HepG2 (cell line): ENCODE results near the gene NRAS. TPM values are rescaled to one million over a fixed set of nuclear protein-coding genes. Genes with fewer than 3 reads are reported as not detected.

Experiments used
- KLF12 ChIP-seq: sonication (generic); formaldehyde crosslinking; IDR thresholded peaks from 2 replicates; pipeline ENCODE4 v1.4.0; 2020; ENCODE audit warnings: missing genetic modification reagents, borderline replicate concordance
- KLF6 ChIP-seq: IDR thresholded peaks from 2 replicates; pipeline ENCODE4 v1.8.0; 2016; ENCODE audit warnings: missing biosample characterization, missing genetic modification reagents
- KMT2B ChIP-seq: IDR thresholded peaks from 2 replicates; pipeline ENCODE4 v1.6.1; 2016; ENCODE audit warnings: missing genetic modification reagents, missing compliant biosample characterization
- MLX ChIP-seq: IDR thresholded peaks from 2 replicates; pipeline ENCODE4 v1.6.1; 2016
- MXD1 ChIP-seq: sonication (generic); formaldehyde crosslinking; IDR thresholded peaks from 2 replicates; pipeline ENCODE4 v1.4.0; 2020; ENCODE audit warnings: mild to moderate bottlenecking, missing genetic modification reagents
- NONO ChIP-seq, 2 experiments: fragments of 450-650 bp in 1 of 2; sonication (generic) in 1 of 2; formaldehyde crosslinking in 1 of 2; IDR thresholded peaks in 1 of 2; conservative IDR thresholded peaks in 1 of 2; 2 replicates each; pipeline versions ENCODE4 v1.6.1 to v1.8.0; 2017 to 2022; ENCODE audit warnings: mild to moderate bottlenecking in 1 of 2, missing genetic modification reagents in 1 of 2, moderate library complexity in 1 of 2
- NR2C2 ChIP-seq: sonication (generic); formaldehyde crosslinking; IDR thresholded peaks from 2 replicates; pipeline ENCODE4 v1.4.0; 2020; ENCODE audit warnings: missing genetic modification reagents, mild to moderate bottlenecking, moderate library complexity, borderline replicate concordance
- PHF21A ChIP-seq: sonication (generic); formaldehyde crosslinking; IDR thresholded peaks from 2 replicates; pipeline ENCODE4 v1.5.0; 2020; ENCODE audit warnings: mild to moderate bottlenecking, missing genetic modification reagents
- SIN3B ChIP-seq: fragments of 150-350 bp; IDR thresholded peaks from 2 replicates; pipeline ENCODE4 v1.6.1; 2014; ENCODE audit warnings: low read length
- SP4 ChIP-seq: sonication (generic); formaldehyde crosslinking; IDR thresholded peaks from 2 replicates; pipeline ENCODE4 v1.8.1; 2023; ENCODE audit warnings: mild to moderate bottlenecking, missing genetic modification reagents
- TAF15 ChIP-seq: fragments of 200-400 bp; formaldehyde crosslinking; IDR thresholded peaks from one replicate; pipeline ENCODE4 v1.6.1; 2018; ENCODE audit warnings: mild to moderate bottlenecking, low read depth, low read length; ENCODE audit not compliant: poor library complexity, severe bottlenecking
- TBX2 ChIP-seq: sonication (generic); formaldehyde crosslinking; IDR thresholded peaks from 2 replicates; pipeline ENCODE4 v1.5.0; 2020; ENCODE audit warnings: missing genetic modification reagents, mild to moderate bottlenecking, borderline replicate concordance
- TFDP2 ChIP-seq: sonication (generic); formaldehyde crosslinking; IDR thresholded peaks from 2 replicates; pipeline ENCODE4 v1.4.0; 2020; ENCODE audit warnings: missing genetic modification reagents
- THAP11 ChIP-seq: IDR thresholded peaks from 2 replicates; pipeline ENCODE4 v1.6.1; 2016; ENCODE audit warnings: missing biosample characterization, missing genetic modification reagents
- THRA ChIP-seq: sonication (generic); formaldehyde crosslinking; IDR thresholded peaks from 2 replicates; pipeline ENCODE4 v1.4.0; 2020; ENCODE audit warnings: missing genetic modification reagents, borderline replicate concordance
- TOE1 ChIP-seq: sonication (generic); formaldehyde crosslinking; IDR thresholded peaks from 2 replicates; pipeline ENCODE4 v1.4.0; 2020; ENCODE audit warnings: mild to moderate bottlenecking, missing genetic modification reagents
- ZBTB7B ChIP-seq: sonication (generic); formaldehyde crosslinking; IDR thresholded peaks from 2 replicates; pipeline ENCODE4 v1.4.0; 2020; ENCODE audit warnings: missing genetic modification reagents
- ZNF234 ChIP-seq: sonication (generic); formaldehyde crosslinking; conservative IDR thresholded peaks from 2 replicates; pipeline ENCODE4 v1.5.1; 2020; ENCODE audit warnings: mild to moderate bottlenecking, missing genetic modification reagents
- ZNF264 ChIP-seq: sonication (generic); formaldehyde crosslinking; IDR thresholded peaks from 2 replicates; pipeline ENCODE4 v1.4.0; 2020; ENCODE audit warnings: missing genetic modification reagents
- ZNF282 ChIP-seq: fragments of 450-650 bp; IDR thresholded peaks from 2 replicates; pipeline ENCODE4 v1.6.1; 2018; ENCODE audit not compliant: partially characterized antibody
- polyA plus RNA-seq, 8 experiments: library from polyadenylated mRNA; depleted of rRNA in 3 of 8; stranded (reverse) in 7 of 8; unstranded in 1 of 8; fragments of >200 nt; fragmentation: Illumina TruSeq in 4 of 8; extraction: Trizol in 4 of 8; gene quantifications; 2 replicates each; pipeline versions ENCODE4 v1.2.1 to v1.2.3, GENCODE V29; 2011 to 2016; ENCODE audit warnings: low read depth in 4 of 8, missing spikeins in 1 of 8, mixed read lengths in 1 of 8; ENCODE audit not compliant: insufficient read depth in 1 of 8
- total RNA-seq, 5 experiments: library from RNA; depleted of rRNA; stranded (reverse); fragments of >200 nt; fragmentation: Illumina TruSeq; extraction: Trizol; gene quantifications; 2 replicates each; pipeline ENCODE4 v1.2.3, GENCODE V29; 2016; ENCODE audit warnings: low read depth in 1 of 5
- TF ChIP-seq, protein P1 (sequence below): sonication (generic); formaldehyde crosslinking; IDR thresholded peaks from 2 replicates; pipeline ENCODE4 v1.8.0; 2022; ENCODE audit warnings: mild to moderate bottlenecking, missing genetic modification reagents, borderline replicate concordance

NRAS gene
- total and polyA plus RNA-seq, 2 of the 13 experiments (the other 11 are each of a cell fraction or from before 2014, with no cell fraction given): 38.6 to 58.8 TPM

GRCh38 chr1:114716304-114717170 is at the start of gene NRAS (continued):
- TF ChIP-seq ZNF282 (no peak), ZNF234 (0 out of 2 replicates have a peak, but pooled peaks have one; percentile 35), SIN3B (peak; percentile 76), MLX (CRISPR knock-in tag) (peak; percentile 77; the same call in 1 of the 2 replicates), MXD1 (CRISPR knock-in tag) (peak; percentile 91; the same call in 1 of the 2 replicates), ZNF264 (CRISPR knock-in tag) (peak; percentile 17; the same call in 1 of the 2 replicates), TOE1 (CRISPR knock-in tag) (no peak; the same call in 1 of the 2 replicates), TFDP2 (CRISPR knock-in tag) (peak; percentile 67), TAF15 (peak; percentile 81), TBX2 (CRISPR knock-in tag) (no peak; the same call in 1 of the 2 replicates), KLF6 (peak; percentile 88), ZBTB7B (CRISPR knock-in tag) (peak; percentile 75), KMT2B (CRISPR knock-in tag) (peak; percentile 91), SP4 (peak; percentile 85), NONO (IDR thresholded peaks at IDR 0.05) (no peak), NONO (CRISPR knock-in tag; conservative IDR thresholded peaks at IDR 0.05) (peak; percentile 37; the same call in 1 of the 2 replicates), THRA (0 out of 2 replicates have a peak, but pooled peaks have one; percentile 61), KLF12 (CRISPR knock-in tag) (peak; percentile 86; the same call in 1 of the 2 replicates), THAP11 (CRISPR knock-in tag) (peak; percentile 91), NR2C2 (no peak), PHF21A (CRISPR knock-in tag) (peak; percentile 71; the same call in 1 of the 2 replicates)
- TF ChIP-seq, protein P1, sequence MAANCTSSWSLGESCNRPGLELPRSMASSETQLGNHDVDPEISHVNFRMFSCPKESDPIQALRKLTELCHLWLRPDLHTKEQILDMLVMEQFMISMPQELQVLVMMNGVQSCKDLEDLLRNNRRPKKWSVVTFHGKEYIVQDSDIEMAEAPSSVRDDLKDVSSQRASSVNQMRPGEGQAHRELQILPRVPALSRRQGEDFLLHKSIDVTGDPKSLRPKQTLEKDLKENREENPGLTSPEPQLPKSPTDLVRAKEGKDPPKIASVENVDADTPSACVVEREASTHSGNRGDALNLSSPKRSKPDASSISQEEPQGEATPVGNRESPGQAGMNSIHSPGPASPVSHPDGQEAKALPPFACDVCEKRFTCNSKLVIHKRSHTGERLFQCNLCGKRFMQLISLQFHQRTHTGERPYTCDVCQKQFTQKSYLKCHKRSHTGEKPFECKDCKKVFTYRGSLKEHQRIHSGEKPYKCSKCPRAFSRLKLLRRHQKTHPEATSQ (CRISPR knock-in tag): no peak
